ENCODE results near the gene KRT86. TPM values are rescaled to one million over a fixed set of nuclear protein-coding genes. Genes with fewer than 3 reads are reported as not detected.
A peak's percentile ranks its signal among the peaks of the same experiment; 100 is the strongest.

Gene KRT86
- total and polyA plus RNA-seq, 2 experiments from 2014 or later: 0.11 to 0.16 TPM

- in situ Hi-C loops (cut with MboI): no loop called here
- no peak overlapping the region for H3K27ac ChIP-seq
Measured at GRCh38 chr12:52241205-52241842, 33.1 kb upstream of the KRT86 start.

GRCh38 chr12:52242442-52243258 is 31.8 kb upstream of the KRT86 start:
- Histone ChIP-seq H3K79me2 (ENCODE audit: insufficient read depth) (no peaks in the 10 kb centered on the region), H3K27me3 (replicated peaks; ENCODE audit: insufficient read depth) (no peaks in the 10 kb centered on the region), H3K9ac (no peak overlapping the region), H3K4me1 (ENCODE audit: insufficient read depth) (peaks cover 20% of the 10 kb centered on the region), H2AFZ (no peak overlapping the region), H3K4me3 (no peak overlapping the region), H3F3A (ENCODE audit: insufficient read depth) (no peaks in the 10 kb centered on the region), H3K27ac (no peak overlapping the region), H3K9me2 (ENCODE audit: insufficient read depth) (no peaks in the 10 kb centered on the region), H3K9me3 (ENCODE audit: low read depth) (no peaks in the 10 kb centered on the region), H3K4me2 (ENCODE audit: unreplicated experiment) (no peak overlapping the region), H3K36me3 (ENCODE audit: low read depth) (no peaks in the 10 kb centered on the region), H4K20me1 (ENCODE audit: insufficient read depth) (no peaks in the 10 kb centered on the region)
- no peak for DNase-seq
- in situ Hi-C loops (cut with MboI): no loop called here
- WGBS, 2 experiments (ENCODE audit: low coverage in 1 of 2, low lambda C conversion rate in 2 of 2, missing lambda C conversion rate in 2 of 2): 98 to 99% methylated on average over 10 to 11 of the region's 11 CpGs
- TF ChIP-seq EZH2phosphoT487 (IDR thresholded peaks at IDR 0.05; ENCODE audit: insufficient read depth, low read depth): no peak
- TF ChIP-seq EZH2 (IDR thresholded peaks at IDR 0.05; ENCODE audit: insufficient read depth, poor library complexity, severe bottlenecking): no peak

More at GRCh38 chr12:52241205-52241842, 33.1 kb upstream of the KRT86 start:
- Histone ChIP-seq H4K20me1 (ENCODE audit: insufficient read depth) (no peaks in the 10 kb centered on the region), H3K9me3 (ENCODE audit: low read depth) (no peaks in the 10 kb centered on the region), H2AFZ (no peak overlapping the region), H3F3A (ENCODE audit: insufficient read depth) (no peaks in the 10 kb centered on the region), H3K36me3 (ENCODE audit: low read depth) (no peaks in the 10 kb centered on the region), H3K4me1 (ENCODE audit: insufficient read depth) (peaks cover 15% of the 10 kb centered on the region), H3K79me2 (ENCODE audit: insufficient read depth) (no peaks in the 10 kb centered on the region), H3K4me2 (ENCODE audit: unreplicated experiment) (no peak overlapping the region), H3K9ac (no peak overlapping the region), H3K9me2 (ENCODE audit: insufficient read depth) (no peaks in the 10 kb centered on the region), H3K4me3 (no peak overlapping the region), H3K27me3 (replicated peaks; ENCODE audit: insufficient read depth) (no peaks in the 10 kb centered on the region)
- 65 to 78% methylated on average over 6 to 11 of the region's 11 CpGs for whole genome bisulfite sequencing, 2 experiments (ENCODE audit: low coverage in 1 of 2, low lambda C conversion rate in 2 of 2, missing lambda C conversion rate in 2 of 2)
- DNase-seq: no peak
- TF ChIP-seq EZH2 (IDR thresholded peaks at IDR 0.05; ENCODE audit: insufficient read depth, poor library complexity, severe bottlenecking): no peak
- no peak for TF ChIP-seq EZH2phosphoT487 (IDR thresholded peaks at IDR 0.05; ENCODE audit: insufficient read depth, low read depth)

GRCh38 chr12:52243259-52243855 is 31.1 kb upstream of the KRT86 start:
- WGBS, 2 experiments (ENCODE audit: low coverage in 1 of 2, low lambda C conversion rate in 2 of 2, missing lambda C conversion rate in 2 of 2): 62 to 66% methylated on average over 5 of the region's 5 CpGs
- H3K27me3 ChIP-seq (replicated peaks; ENCODE audit: insufficient read depth): no peaks in the 10 kb centered on the region
- no peak for TF ChIP-seq EZH2phosphoT487 (IDR thresholded peaks at IDR 0.05; ENCODE audit: insufficient read depth, low read depth)
- TF ChIP-seq EZH2 (IDR thresholded peaks at IDR 0.05; ENCODE audit: insufficient read depth, poor library complexity, severe bottlenecking): no peak
- H3K9me3 ChIP-seq (ENCODE audit: low read depth): no peaks in the 10 kb centered on the region
- in situ Hi-C loops (cut with MboI): no loop called here
- no peaks in the 10 kb centered on the region for H3K79me2 ChIP-seq (ENCODE audit: insufficient read depth)
- DNase-seq: peak; percentile 27
- H3K36me3 ChIP-seq (ENCODE audit: low read depth): no peaks in the 10 kb centered on the region
- peak overlapping the region; percentile 40; the same call in 1 of the 2 replicates for H3K9ac ChIP-seq
- H3K4me1 ChIP-seq (ENCODE audit: insufficient read depth): peaks cover 20% of the 10 kb centered on the region
- peak overlapping the region; percentile 43 for H3K4me2 ChIP-seq (ENCODE audit: unreplicated experiment)
- no peak overlapping the region for H2AFZ ChIP-seq
- no peaks in the 10 kb centered on the region for H3F3A ChIP-seq (ENCODE audit: insufficient read depth)
- no peak overlapping the region for H3K4me3 ChIP-seq
- peak overlapping the region; percentile 72 for H3K27ac ChIP-seq
- no peaks in the 10 kb centered on the region for H3K9me2 ChIP-seq (ENCODE audit: insufficient read depth)
- no peaks in the 10 kb centered on the region for H4K20me1 ChIP-seq (ENCODE audit: insufficient read depth)

- in situ Hi-C loops (cut with MboI): no loop called here
- no peaks in the 10 kb centered on the region for H3K27me3 ChIP-seq (replicated peaks; ENCODE audit: insufficient read depth)
- H3K4me2 ChIP-seq (ENCODE audit: unreplicated experiment): peak overlapping the region; percentile 43
- TF ChIP-seq EZH2phosphoT487 (IDR thresholded peaks at IDR 0.05; ENCODE audit: insufficient read depth, low read depth) (no peak), EZH2 (IDR thresholded peaks at IDR 0.05; ENCODE audit: insufficient read depth, poor library complexity, severe bottlenecking) (no peak)
- DNase-seq: peak; percentile 95
- H2AFZ ChIP-seq: peak overlapping the region; percentile 85
- H3K27ac ChIP-seq: peak overlapping the region; percentile 72
- no peaks in the 10 kb centered on the region for H4K20me1 ChIP-seq (ENCODE audit: insufficient read depth)
- peak overlapping the region; percentile 46 for H3K9ac ChIP-seq
- H3F3A ChIP-seq (ENCODE audit: insufficient read depth): no peaks in the 10 kb centered on the region
- no peaks in the 10 kb centered on the region for H3K9me3 ChIP-seq (ENCODE audit: low read depth)
- H3K4me3 ChIP-seq: no peak overlapping the region
- no peaks in the 10 kb centered on the region for H3K79me2 ChIP-seq (ENCODE audit: insufficient read depth)
- H3K36me3 ChIP-seq (ENCODE audit: low read depth): no peaks in the 10 kb centered on the region
- WGBS, 2 experiments (ENCODE audit: low coverage in 1 of 2, low lambda C conversion rate in 2 of 2, missing lambda C conversion rate in 2 of 2): 15 to 18% methylated on average over 12 of the region's 12 CpGs
- H3K4me1 ChIP-seq (ENCODE audit: insufficient read depth): peaks cover 24% of the 10 kb centered on the region
- no peaks in the 10 kb centered on the region for H3K9me2 ChIP-seq (ENCODE audit: insufficient read depth)
Measured at GRCh38 chr12:52243856-52244614, 30.4 kb upstream of the KRT86 start.
